ENCODE data around the gene MEF2D.

Gene MEF2D

DNA sequence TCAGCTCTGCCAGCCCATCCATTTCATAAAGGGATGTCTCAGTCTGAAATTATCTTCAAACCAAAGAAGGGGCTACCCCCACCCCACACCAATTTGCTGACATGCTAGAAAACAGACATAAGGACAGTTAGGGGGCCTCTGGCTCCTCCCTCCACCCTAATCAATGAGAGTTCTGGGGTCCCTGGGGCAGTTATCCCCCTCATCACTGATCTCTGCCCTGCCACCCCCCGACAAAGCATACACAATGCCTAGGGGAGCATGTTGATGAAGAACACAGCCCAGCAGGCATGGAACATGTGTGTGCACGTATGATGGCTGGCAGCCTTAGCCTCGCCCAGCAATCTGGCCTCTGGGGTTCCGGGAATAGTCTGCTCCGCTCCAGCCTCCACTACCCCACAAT, 72.6 kb downstream of the MEF2D start:
- no peak for DNase-seq (ENCODE audit: low spot score)

DNA sequence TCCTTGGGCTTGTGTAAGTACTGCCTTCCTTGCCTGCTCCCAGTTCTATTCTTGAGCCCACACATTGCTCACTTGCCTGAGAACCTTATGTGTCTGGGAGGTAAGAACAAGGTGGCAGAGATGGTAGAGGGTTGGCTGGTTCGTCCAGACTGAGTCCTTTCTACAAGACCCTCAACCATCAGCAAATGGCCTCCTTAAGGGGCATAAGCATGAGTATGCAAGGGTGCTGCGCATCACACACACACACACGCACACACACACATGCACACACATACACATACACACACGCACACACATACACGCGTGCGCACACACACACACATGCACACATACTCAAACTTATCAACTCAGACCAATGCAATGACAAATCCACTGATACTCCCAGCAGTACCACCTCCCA, 74.6 kb downstream of the MEF2D start:
- no peak for DNase-seq (ENCODE audit: low spot score)

DNA sequence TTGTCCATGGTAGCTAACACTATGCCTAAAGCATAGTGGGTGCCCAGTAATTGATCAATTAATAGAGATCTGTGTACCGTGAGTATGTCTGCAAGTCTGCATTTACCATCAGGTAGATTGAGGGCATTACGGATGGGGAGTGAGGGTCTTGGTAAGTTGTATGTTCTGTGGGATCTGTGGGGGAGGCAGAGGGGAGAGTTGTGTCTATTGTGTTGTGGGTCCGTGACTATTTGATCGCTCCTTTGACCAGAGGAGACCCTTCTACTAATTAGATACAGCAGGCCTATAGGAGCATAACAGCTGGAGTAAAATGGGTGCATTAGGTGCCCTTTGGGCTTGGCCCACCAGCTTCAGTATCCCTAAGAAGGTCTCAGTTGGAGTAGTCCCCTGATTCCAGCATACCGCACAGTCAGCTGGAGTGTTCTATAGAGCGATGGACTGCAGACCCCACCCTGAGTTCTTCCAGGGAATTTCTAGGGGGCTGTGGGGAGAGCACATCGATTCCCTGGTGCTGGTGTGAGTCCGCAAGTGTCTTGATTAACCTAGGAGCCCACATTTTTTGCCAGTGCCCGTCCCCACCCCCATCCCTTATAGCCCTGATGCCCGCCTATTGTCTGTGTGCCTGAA, 75.7 kb downstream of the MEF2D start:
- DNase-seq (ENCODE audit: low spot score) = no peak

DNA sequence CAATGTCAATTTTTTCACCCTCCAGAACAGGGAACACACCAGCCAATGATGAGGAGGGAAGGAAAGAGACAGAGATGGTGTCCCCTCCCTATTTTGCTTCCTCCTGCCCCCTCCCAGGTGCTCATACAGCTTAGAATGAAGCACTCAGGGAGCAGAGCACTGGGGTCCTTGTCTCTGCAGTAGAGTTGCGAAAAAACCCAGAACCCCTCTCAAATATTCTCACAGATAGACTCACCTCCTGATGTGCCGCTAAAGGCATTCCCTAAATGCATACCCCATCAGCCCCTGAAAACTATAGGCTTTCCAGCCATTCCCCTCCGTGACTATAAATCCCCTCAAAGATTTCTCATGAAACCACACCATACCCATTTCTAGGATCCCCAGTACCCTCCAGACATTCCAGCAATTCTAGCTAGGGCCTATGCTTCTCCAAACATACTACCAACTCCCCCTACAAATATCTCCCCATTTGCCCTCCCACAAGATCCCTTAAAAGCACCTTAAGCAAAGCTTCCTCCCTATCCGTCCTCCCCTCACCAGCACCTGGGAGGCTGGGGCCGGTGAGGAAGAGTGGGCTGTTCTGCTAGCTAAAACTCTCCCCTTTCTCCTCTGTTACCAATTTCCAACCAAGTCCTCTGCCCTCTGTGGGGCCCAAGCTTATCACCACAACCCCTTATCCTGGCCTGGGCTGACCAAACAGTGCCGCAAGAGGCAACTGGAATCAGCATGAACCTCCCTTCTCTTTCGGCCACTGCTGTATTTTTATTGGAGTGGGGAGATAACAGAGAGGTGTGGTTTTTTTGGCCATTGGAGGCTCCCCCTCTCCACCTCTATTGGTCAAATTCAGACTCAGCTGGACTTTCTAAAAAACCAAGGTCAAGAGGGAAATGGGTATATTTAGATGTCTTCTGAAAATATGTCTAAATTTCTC, 76.9 kb downstream of the MEF2D start:
- no peak for DNase-seq (ENCODE audit: low spot score)

DNA sequence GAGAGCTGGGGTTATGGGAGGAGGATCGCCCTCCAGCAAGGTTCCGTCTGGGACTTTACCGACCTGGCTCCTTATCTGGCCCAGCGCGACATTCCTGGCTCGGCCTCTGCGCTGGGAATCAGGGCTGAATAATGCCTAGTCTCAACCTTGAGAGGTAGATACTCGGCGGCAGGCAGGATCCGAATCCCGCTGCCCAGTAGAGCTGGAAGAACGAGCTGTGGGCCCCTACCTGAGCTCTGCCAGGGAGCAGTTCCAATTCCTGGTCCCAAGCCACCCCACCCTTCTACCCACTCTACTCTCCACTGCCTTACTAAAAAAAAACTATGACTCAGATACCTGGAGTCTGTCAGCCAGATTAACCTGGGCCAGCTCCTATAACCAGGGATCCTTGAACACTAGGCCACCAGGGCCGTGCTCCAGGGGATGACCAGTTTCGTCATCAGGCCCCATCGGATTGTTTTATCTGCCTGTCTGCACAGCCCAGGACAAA, 77.9 kb downstream of the MEF2D start:
- no peak for DNase-seq (ENCODE audit: low spot score)

DNA sequence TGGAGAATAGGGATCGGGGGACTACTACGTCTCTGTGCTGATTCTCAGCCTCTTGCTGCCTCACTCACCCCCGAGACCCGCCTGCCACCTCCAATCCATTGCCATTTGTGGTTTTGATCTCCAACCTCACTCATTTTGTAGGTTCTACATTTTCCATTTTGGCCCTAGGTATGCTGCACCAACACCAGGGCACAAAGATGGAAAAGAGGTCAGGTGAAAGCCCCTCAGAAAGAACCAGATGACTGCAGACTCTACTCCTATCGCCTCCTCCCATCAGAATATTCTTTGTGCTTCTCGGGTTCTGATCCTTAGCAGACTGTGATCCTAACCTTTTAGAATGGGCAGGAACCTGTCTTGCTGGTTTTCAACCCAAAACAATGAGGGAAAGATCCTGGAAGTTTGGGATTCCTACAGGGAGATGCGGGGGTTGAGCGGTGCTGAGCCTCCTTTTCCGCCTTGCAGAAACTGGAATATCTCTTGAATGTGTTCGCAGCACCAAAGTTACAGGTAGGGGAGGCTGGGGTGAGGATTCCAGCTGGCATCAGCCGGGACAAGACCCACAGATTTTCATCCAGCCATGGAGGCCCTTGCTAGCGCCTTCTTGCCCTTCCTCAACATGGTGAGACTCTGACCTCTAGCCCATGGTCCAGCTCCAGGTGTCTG, 78.5 kb downstream of the MEF2D start:
- DNase-seq (ENCODE audit: low spot score) = no peak

DNA sequence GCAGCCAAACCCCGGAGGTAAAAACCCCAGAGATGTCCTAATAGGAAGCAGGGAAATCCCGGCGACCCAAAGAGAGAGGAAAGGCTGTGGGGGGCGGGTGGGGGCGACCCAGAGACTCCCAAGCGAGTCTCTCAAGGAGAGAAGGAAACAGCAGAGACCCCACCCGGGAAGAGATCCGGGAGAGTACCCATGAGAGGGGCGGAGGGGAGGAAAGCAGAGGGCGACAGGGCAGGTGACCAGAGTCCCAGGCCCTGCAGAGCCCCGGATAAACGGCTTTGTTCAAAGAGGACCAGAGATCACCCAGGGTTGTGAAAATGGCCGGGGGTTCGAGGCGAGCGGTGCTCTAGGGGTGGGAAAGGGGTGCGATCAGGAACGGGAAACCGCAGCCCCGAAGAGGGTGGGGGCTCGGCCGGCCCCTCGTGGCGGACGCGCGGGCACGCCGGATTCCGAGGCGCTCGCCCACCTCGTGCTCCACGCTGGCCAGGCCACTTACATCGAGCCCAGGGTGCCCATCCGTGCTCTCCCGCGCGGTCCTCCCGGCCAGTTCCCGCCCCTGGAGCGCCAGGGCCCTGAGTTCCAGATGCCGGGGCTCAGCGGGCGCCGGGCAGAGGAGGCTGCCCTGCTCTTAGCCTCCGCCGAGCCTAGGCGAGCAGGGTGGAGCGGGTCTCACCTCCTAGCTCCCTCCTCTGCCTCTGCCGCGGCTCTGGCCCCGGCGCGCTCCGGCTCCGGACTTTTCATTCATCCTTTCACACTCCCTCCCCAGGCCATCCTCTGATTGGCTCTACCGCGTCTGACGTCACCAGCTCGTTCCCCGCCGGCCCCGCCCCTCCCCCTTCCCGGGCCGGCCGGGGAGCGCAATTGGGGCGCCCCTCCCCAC, 79.3 kb downstream of the MEF2D start:
- peak; percentile 95 for DNase-seq (ENCODE audit: low spot score)

DNA sequence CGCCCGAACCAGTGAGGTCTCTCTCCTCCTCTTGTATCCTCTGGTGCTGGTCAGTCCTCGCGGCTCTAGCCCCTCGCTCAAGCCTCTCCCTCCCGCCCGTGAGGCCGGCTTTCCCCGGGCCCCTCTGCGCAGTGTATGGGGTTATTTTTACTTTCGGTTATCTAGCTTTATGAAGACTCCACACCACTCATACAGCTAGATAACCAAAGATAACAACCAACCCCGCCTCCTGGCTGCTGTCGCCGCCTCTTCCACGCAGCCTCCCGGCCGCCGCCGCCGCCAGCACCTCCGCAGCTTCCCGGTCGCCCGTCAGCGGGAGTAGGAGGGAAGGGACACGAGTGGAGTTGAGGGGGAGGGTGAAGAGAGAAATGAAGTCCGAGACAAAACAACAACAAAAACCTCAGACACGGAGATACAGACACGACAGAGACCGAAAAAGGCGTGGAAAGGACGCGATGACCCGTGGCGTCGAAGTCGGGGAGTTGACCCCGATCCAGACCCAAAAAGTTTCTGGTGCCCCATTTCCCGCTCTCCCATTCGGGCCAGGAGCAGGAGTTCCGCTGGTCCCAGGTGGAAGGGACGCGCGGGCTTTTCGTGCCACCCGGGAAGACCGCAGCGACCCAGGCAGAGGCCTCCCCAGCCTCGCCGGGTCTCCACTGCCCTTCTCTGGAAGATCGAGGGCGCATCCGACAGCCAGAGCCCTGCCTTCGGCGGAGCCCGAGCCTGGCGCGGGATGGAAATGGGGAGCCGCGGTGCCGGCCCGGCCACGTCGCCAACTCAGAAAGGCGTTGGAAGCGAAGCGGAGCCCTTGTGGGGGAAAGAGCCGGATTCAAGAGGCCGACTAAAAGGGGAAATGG, 80.1 kb downstream of the MEF2D start:
- no peak for DNase-seq (ENCODE audit: low spot score)

DNA sequence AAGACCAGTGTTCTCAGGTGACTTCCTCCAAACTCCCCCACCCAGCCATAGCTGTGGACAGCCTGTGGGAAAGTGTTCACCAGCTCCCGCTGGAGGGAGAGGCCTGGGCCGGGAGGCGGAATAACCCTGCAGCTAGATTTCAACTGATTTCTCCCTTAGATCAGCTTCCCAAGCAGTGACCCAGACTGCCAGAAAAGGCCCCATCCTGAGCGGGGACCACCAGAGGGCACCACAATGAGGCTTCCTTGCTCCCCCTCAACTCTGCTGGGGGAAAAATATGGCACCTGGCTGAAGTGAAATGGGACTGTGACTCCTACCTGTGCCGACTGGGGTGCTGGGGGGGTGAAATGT, 80.7 kb downstream of the MEF2D start:
- no peak for DNase-seq (ENCODE audit: low spot score)

DNA sequence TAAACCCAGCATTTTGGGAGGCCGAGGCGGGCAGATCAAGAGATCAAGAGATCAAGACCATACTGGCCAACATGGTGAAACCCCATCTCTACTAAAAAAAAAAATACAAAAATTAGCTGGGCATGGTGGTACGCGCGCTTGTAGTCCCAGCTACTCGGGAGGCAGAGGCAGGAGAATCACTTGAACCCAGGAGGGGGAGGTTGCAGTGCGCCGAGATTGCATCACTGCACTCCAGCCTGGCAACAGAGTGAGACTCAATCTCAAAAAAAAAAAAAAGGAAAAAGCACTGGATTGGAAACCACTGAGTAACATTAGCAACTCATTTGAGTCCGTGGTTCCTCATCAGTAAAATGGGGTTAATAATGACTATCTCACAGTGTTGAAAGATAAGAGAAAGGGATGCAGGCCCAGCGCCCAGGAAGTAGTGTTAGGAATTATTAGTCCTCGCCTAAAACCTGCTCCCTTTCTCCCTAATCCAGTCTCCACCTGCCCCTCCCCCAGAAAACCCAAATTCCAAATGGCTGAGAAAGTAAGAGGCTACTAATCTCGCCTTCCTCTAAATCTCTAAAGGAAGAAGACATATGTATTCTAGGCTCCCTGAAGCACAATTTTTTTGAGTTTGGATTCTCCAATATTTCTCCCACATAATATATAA, 82.0 kb downstream of the MEF2D start:
- DNase-seq (ENCODE audit: low spot score) = no peak

DNA sequence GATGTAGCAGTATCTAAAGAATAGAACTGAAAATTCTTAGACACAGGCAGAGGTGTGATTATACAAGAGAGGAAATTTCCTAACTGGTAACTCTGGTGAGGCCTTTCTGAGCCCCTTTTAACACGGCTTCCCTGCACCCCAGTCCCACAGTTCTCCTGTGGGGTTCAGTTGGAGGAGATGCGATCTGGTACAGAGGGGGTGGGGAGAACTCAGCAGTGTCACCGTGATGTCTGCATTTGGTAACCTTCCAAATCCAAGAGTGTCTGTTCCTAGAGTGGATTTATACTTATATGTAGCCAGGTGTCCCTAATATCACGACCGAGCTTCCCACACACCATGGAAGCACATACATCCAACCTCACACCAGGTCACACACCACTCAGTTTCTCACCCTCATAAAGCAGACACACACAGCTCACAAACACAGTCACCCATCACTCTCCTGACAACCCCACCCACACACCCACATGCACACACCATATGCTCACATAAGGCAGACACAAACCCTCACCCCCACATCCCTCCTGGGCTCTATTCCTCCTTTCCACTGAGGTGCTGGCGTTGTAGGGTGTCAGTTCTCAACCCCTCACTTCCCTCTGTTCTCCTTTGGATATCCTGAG, 83.1 kb downstream of the MEF2D start:
- peak; percentile 73 for DNase-seq (ENCODE audit: low spot score)

DNA sequence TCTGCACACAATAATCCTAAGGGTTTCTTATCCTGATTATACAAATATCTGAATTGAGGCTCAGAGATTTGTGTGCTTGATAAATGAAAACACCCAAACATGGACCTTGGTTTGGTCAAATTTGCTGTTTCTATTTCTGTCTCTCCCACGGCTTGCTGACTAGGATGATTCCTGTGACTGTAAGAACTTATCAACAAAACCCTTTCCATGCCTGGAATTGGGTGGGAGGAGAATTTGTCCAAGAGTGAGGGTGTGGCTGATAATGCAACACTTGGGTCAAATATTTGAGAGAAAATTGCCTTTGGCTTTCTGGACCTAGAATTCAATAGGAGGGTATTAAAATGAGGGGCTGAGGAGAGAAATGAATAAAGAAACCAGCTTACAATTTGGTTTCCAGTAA, 83.6 kb downstream of the MEF2D start:
- no peak for DNase-seq (ENCODE audit: low spot score)

DNA sequence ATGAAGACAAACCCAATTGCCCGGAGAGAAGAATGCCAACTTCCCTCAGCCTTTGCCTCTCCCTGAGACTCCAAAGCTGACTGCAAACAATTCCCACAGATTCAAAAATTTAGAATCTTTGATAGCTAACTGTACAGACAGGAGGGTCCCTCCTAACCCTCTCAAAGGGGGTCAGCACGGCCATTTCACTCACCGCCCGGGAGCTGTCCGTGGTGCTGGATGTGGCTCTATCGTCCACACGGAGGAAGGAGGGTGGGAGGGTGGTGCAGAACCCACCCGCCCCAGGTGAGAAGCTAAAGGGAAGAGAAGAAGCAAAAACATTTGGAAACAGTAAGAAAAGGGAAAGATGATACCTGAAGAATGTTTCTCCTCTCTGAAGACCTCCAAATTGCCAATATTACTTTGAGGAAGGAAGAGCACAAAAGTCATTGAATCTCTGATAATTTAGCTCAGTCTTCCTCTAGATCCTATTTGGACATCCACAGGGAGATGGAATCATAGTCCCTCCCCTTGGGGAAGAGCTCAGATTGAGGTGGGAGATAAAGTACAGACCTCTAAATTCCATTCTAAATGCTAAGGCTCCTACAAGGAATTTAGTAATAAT, 86.0 kb downstream of the MEF2D start:
- DNase-seq (ENCODE audit: low spot score) = no peak
